Measurements from ENCODE around the gene PCBP4.

PCBP4 gene

GRCh38 chr3:52004906-52005395, 37.7 kb upstream of the PCBP4 start:
- Histone ChIP-seq H3K27me3 (ENCODE audit: control insufficient read depth in 1 of 2, insufficient read depth in 2 of 2, low read length in 2 of 2) (peaks cover 0 to 6% of the 10 kb centered on the region in 2 donors), H3K36me3 (ENCODE audit: control insufficient read depth in 2 of 2, insufficient read depth in 2 of 2, low read length in 2 of 2) (no peaks in the 10 kb centered on the region), H3K4me1 (ENCODE audit: control insufficient read depth, insufficient read depth, low read length) (peaks cover 18% of the 10 kb centered on the region), H3K4me3 (ENCODE audit: low read length in 2 of 2) (no peak overlapping the region), H3K27ac (ENCODE audit: low read length) (no peak overlapping the region), H3K9ac (ENCODE audit: low read length in 2 of 2) (no peak overlapping the region), H3K9me3 (ENCODE audit: control insufficient read depth in 2 of 2, low read length in 2 of 2) (no peaks in the 10 kb centered on the region)

- H3K9ac ChIP-seq (ENCODE audit: low read length in 2 of 2) = no peak overlapping the region
- no peak overlapping the region for H3K4me3 ChIP-seq (ENCODE audit: low read length in 2 of 2)
- peaks cover 0 to 6% of the 10 kb centered on the region in 2 donors for H3K27me3 ChIP-seq (ENCODE audit: control insufficient read depth in 1 of 2, insufficient read depth in 2 of 2, low read length in 2 of 2)
- H3K36me3 ChIP-seq (ENCODE audit: control insufficient read depth in 2 of 2, insufficient read depth in 2 of 2, low read length in 2 of 2) = no peaks in the 10 kb centered on the region
- no peaks in the 10 kb centered on the region for H3K9me3 ChIP-seq (ENCODE audit: control insufficient read depth in 2 of 2, low read length in 2 of 2)
- no peak overlapping the region for H3K27ac ChIP-seq (ENCODE audit: low read length)
- peaks cover 18% of the 10 kb centered on the region for H3K4me1 ChIP-seq (ENCODE audit: control insufficient read depth, insufficient read depth, low read length)
Measured at GRCh38 chr3:52004163-52004787, 37.0 kb upstream of the PCBP4 start.

- H3K36me3 ChIP-seq (ENCODE audit: control insufficient read depth in 2 of 2, insufficient read depth in 2 of 2, low read length in 2 of 2) = no peaks in the 10 kb centered on the region
- H3K9ac ChIP-seq (ENCODE audit: low read length in 2 of 2) = no peak overlapping the region
- H3K27me3 ChIP-seq (ENCODE audit: control insufficient read depth in 1 of 2, insufficient read depth in 2 of 2, low read length in 2 of 2) = peaks cover 0 to 8% of the 10 kb centered on the region in 2 donors
- no peak overlapping the region for H3K27ac ChIP-seq (ENCODE audit: low read length)
- H3K4me1 ChIP-seq (ENCODE audit: control insufficient read depth, insufficient read depth, low read length) = peaks cover 18% of the 10 kb centered on the region
- no peak overlapping the region for H3K4me3 ChIP-seq (ENCODE audit: low read length in 2 of 2)
- no peaks in the 10 kb centered on the region for H3K9me3 ChIP-seq (ENCODE audit: control insufficient read depth in 2 of 2, low read length in 2 of 2)
Measured at GRCh38 chr3:52002748-52003147, 35.5 kb upstream of the PCBP4 start.

GRCh38 chr3:52001443-52001974, 34.3 kb upstream of the PCBP4 start:
- no peaks in the 10 kb centered on the region for H3K9me3 ChIP-seq (ENCODE audit: control insufficient read depth in 2 of 2, low read length in 2 of 2)
- H3K27ac ChIP-seq (ENCODE audit: low read length) = no peak overlapping the region
- H3K9ac ChIP-seq (ENCODE audit: low read length in 2 of 2) = no peak overlapping the region
- no peak overlapping the region for H3K4me3 ChIP-seq (ENCODE audit: low read length in 2 of 2)
- no peaks in the 10 kb centered on the region for H3K36me3 ChIP-seq (ENCODE audit: control insufficient read depth in 2 of 2, insufficient read depth in 2 of 2, low read length in 2 of 2)
- H3K27me3 ChIP-seq (ENCODE audit: control insufficient read depth in 1 of 2, insufficient read depth in 2 of 2, low read length in 2 of 2) = peaks cover 0 to 8% of the 10 kb centered on the region in 2 donors
- peaks cover 18% of the 10 kb centered on the region for H3K4me1 ChIP-seq (ENCODE audit: control insufficient read depth, insufficient read depth, low read length)

- Histone ChIP-seq H3K9ac (ENCODE audit: low read length in 2 of 2) (no peak overlapping the region), H3K4me1 (ENCODE audit: control insufficient read depth, insufficient read depth, low read length) (peaks cover 15% of the 10 kb centered on the region), H3K9me3 (ENCODE audit: control insufficient read depth in 2 of 2, low read length in 2 of 2) (no peaks in the 10 kb centered on the region), H3K27ac (ENCODE audit: low read length) (no peak overlapping the region), H3K4me3 (ENCODE audit: low read length in 2 of 2) (no peak overlapping the region), H3K27me3 (ENCODE audit: control insufficient read depth in 1 of 2, insufficient read depth in 2 of 2, low read length in 2 of 2) (peaks cover 0 to 8% of the 10 kb centered on the region in 2 donors), H3K36me3 (ENCODE audit: control insufficient read depth in 2 of 2, insufficient read depth in 2 of 2, low read length in 2 of 2) (peaks cover 0 to 1% of the 10 kb centered on the region in 2 donors)
Measured at GRCh38 chr3:51999846-52000245, 32.6 kb upstream of the PCBP4 start.

GRCh38 chr3:51998774-51999173, 31.5 kb upstream of the PCBP4 start:
- H3K27me3 ChIP-seq (ENCODE audit: control insufficient read depth in 1 of 2, insufficient read depth in 2 of 2, low read length in 2 of 2) = peaks cover 0 to 8% of the 10 kb centered on the region in 2 donors
- H3K36me3 ChIP-seq (ENCODE audit: control insufficient read depth in 2 of 2, insufficient read depth in 2 of 2, low read length in 2 of 2) = peaks cover 8 to 11% of the 10 kb centered on the region in 2 donors
- peaks cover 16% of the 10 kb centered on the region for H3K4me1 ChIP-seq (ENCODE audit: control insufficient read depth, insufficient read depth, low read length)
- no peak overlapping the region for H3K9ac ChIP-seq (ENCODE audit: low read length in 2 of 2)
- H3K9me3 ChIP-seq (ENCODE audit: control insufficient read depth in 2 of 2, low read length in 2 of 2) = no peaks in the 10 kb centered on the region
- no peak overlapping the region for H3K4me3 ChIP-seq (ENCODE audit: low read length in 2 of 2)
- H3K27ac ChIP-seq (ENCODE audit: low read length) = no peak overlapping the region

GRCh38 chr3:51997935-51998596, 30.8 kb upstream of the PCBP4 start:
- Histone ChIP-seq H3K4me3 (ENCODE audit: low read length in 2 of 2) (no peak overlapping the region), H3K27ac (ENCODE audit: low read length) (no peak overlapping the region), H3K4me1 (ENCODE audit: control insufficient read depth, insufficient read depth, low read length) (peaks cover 16% of the 10 kb centered on the region), H3K9me3 (ENCODE audit: control insufficient read depth in 2 of 2, low read length in 2 of 2) (no peaks in the 10 kb centered on the region), H3K27me3 (ENCODE audit: control insufficient read depth in 1 of 2, insufficient read depth in 2 of 2, low read length in 2 of 2) (peaks cover 0 to 8% of the 10 kb centered on the region in 2 donors), H3K36me3 (ENCODE audit: control insufficient read depth in 2 of 2, insufficient read depth in 2 of 2, low read length in 2 of 2) (peaks cover 8 to 11% of the 10 kb centered on the region in 2 donors), H3K9ac (ENCODE audit: low read length in 2 of 2) (no peak overlapping the region)

GRCh38 chr3:51997172-51997571, 29.9 kb upstream of the PCBP4 start:
- peaks cover 16% of the 10 kb centered on the region for H3K4me1 ChIP-seq (ENCODE audit: control insufficient read depth, insufficient read depth, low read length)
- H3K27me3 ChIP-seq (ENCODE audit: control insufficient read depth in 1 of 2, insufficient read depth in 2 of 2, low read length in 2 of 2) = peaks cover 0 to 8% of the 10 kb centered on the region in 2 donors
- H3K9ac ChIP-seq (ENCODE audit: low read length in 2 of 2) = no peak overlapping the region
- no peaks in the 10 kb centered on the region for H3K9me3 ChIP-seq (ENCODE audit: control insufficient read depth in 2 of 2, low read length in 2 of 2)
- H3K4me3 ChIP-seq (ENCODE audit: low read length in 2 of 2) = no peak overlapping the region
- peaks cover 11 to 14% of the 10 kb centered on the region in 2 donors for H3K36me3 ChIP-seq (ENCODE audit: control insufficient read depth in 2 of 2, insufficient read depth in 2 of 2, low read length in 2 of 2)
- H3K27ac ChIP-seq (ENCODE audit: low read length) = no peak overlapping the region

GRCh38 chr3:51995346-51996163, 28.3 kb upstream of the PCBP4 start, which contains the start of gene RPL29:
Gene RPL29 (minus strand): TSS chr3:51995895. CDS start chr3:51995461, 434 bp downstream.
- H3K9ac ChIP-seq (ENCODE audit: low read length in 2 of 2) = peak within 1 kb of the TSS; percentile 94 to 98
- H3K27ac ChIP-seq (ENCODE audit: low read length) = peak within 1 kb of the TSS; percentile 92
- H3K4me3 ChIP-seq (ENCODE audit: low read length in 2 of 2) = peak within 1 kb of the TSS; percentile 84 to 97
- H3K36me3 ChIP-seq (ENCODE audit: control insufficient read depth in 2 of 2, insufficient read depth in 2 of 2, low read length in 2 of 2) = peaks cover 14% of the 10 kb centered on the region in 2 donors
- H3K27me3 ChIP-seq (ENCODE audit: control insufficient read depth in 1 of 2, insufficient read depth in 2 of 2, low read length in 2 of 2) = peaks cover 0 to 5% of the 10 kb centered on the region in 2 donors
- H3K9me3 ChIP-seq (ENCODE audit: control insufficient read depth in 2 of 2, low read length in 2 of 2) = no peaks in the 10 kb centered on the region
- peaks cover 16% of the 10 kb centered on the region for H3K4me1 ChIP-seq (ENCODE audit: control insufficient read depth, insufficient read depth, low read length)

- Histone ChIP-seq H3K27ac (ENCODE audit: low read length) (no peak overlapping the region), H3K9me3 (ENCODE audit: control insufficient read depth in 2 of 2, low read length in 2 of 2) (no peaks in the 10 kb centered on the region), H3K9ac (ENCODE audit: low read length in 2 of 2) (peak overlapping the region; percentile 94 to 98), H3K36me3 (ENCODE audit: control insufficient read depth in 2 of 2, insufficient read depth in 2 of 2, low read length in 2 of 2) (peaks cover 14% of the 10 kb centered on the region in 2 donors), H3K4me1 (ENCODE audit: control insufficient read depth, insufficient read depth, low read length) (peaks cover 20% of the 10 kb centered on the region), H3K27me3 (ENCODE audit: control insufficient read depth in 1 of 2, insufficient read depth in 2 of 2, low read length in 2 of 2) (peaks cover 0 to 2% of the 10 kb centered on the region in 2 donors), H3K4me3 (ENCODE audit: low read length in 2 of 2) (peak overlapping the region in 1 of 2 donors; percentile 97)
Measured at GRCh38 chr3:51994530-51994929, 27.3 kb upstream of the PCBP4 start.

All from stomach smooth muscle (tissue), 2 donors.